HepG2 (cell line): ENCODE measurements around the gene EFEMP2. TPM values are rescaled to one million over a fixed set of nuclear protein-coding genes. Genes with fewer than 3 reads are reported as not detected.

ENCODE experiments used
- ATAC-seq: fragments of 200-7000 bp; cut with Tn5 transposase; 3 replicates; pipeline ENCODE4 v1.9.1; 2020; ENCODE audit warnings: mild to moderate bottlenecking, moderate library complexity
- BruUV-seq: library from RNA; stranded (reverse); fragments of 400-500 nt; replicated peaks from 2 replicates; lab custom pipeline; 2021; lab: Mats Ljungman, UMichigan
- CTCF ChIA-PET: fragments of 300-600 bp; formaldehyde crosslinking; extraction: SDS; loops from one replicate; lab custom pipeline; 2021; ENCODE audit warnings: low total read pairs, inconsistent platforms, low intra/inter-chr PET ratio; lab: Yijun Ruan, JAX
- POLR2A ChIA-PET: fragments of 350-600 bp; sonication (Branson Sonifier 250); formaldehyde crosslinking; loops from one replicate; lab custom pipeline; 2020; ENCODE audit warnings: antibody characterized with exemption, inconsistent platforms; lab: Yijun Ruan, JAX
- DNase-seq: peaks from one replicate; pipeline ENCODE4 v3.0.0-alpha.2; 2015; ENCODE audit warnings: low spot score
- FAIRE-seq: peaks from 3 replicates; lab custom pipeline; 2011; peaks lifted over from hg19 to GRCh38; lab: Jason Lieb, UNC
- H2AFZ ChIP-seq: one replicate; pipeline ENCODE4 v1.6.1; 2011; ENCODE audit warnings: low read length, inconsistent platforms
- H3K27ac ChIP-seq: fragments of 300-600 bp; 3 replicates; pipeline ENCODE4 v1.8.0; 2011; ENCODE audit warnings: mixed run types, mild to moderate bottlenecking, mixed read lengths, low read length, inconsistent platforms; ENCODE audit not compliant: insufficient read depth; ENCODE audit errors: extremely low read length
- H3K27me3 ChIP-seq, 2 experiments: fragments of 200-600 bp in 1 of 2; 2 replicates in 1 of 2; 3 replicates in 1 of 2; pipeline versions ENCODE4 v1.6.0 to v1.8.0; 2011; ENCODE audit warnings: low read length in 2 of 2, mild to moderate bottlenecking in 2 of 2, moderate library complexity in 2 of 2, inconsistent platforms in 1 of 2; ENCODE audit not compliant: insufficient read depth in 2 of 2, control insufficient read depth in 1 of 2
- H3K36me3 ChIP-seq, 2 experiments: fragments of 200-600 bp in 1 of 2; replicated peaks in 1 of 2; 2 replicates in 1 of 2; 3 replicates in 1 of 2; pipeline versions ENCODE4 v1.5.1 to v1.8.0; 2011; ENCODE audit warnings: low read length in 2 of 2, inconsistent platforms in 1 of 2; ENCODE audit not compliant: insufficient read depth in 2 of 2, control insufficient read depth in 1 of 2
- H3K4me1 ChIP-seq: 2 replicates; pipeline ENCODE4 v1.5.1; 2012; ENCODE audit warnings: low read length, inconsistent platforms; ENCODE audit not compliant: insufficient read depth
- H3K4me2 ChIP-seq: 2 replicates; pipeline ENCODE4 v1.6.0; 2011; ENCODE audit warnings: low read depth, low read length, inconsistent platforms
- H3K4me3 ChIP-seq, 3 experiments: fragments of 200-600 bp in 1 of 3; sonication (generic), shearing (Covaris generic) in 1 of 3; replicated peaks in 1 of 3; 2 replicates each; pipeline ENCODE4 v1.5.1; 2011 to 2016; ENCODE audit warnings: low read length in 3 of 3, inconsistent platforms in 2 of 3, low read depth in 2 of 3, mild to moderate bottlenecking in 2 of 3, control low read depth in 1 of 3, mixed read lengths in 1 of 3; ENCODE audit not compliant: insufficient read depth in 1 of 3
- H3K79me2 ChIP-seq: one replicate; pipeline ENCODE4 v1.6.1; 2011; ENCODE audit warnings: low read length, inconsistent platforms; ENCODE audit not compliant: insufficient read depth
- H3K9ac ChIP-seq: 2 replicates; pipeline ENCODE4 v1.6.0; 2011; ENCODE audit warnings: mild to moderate bottlenecking, low read depth, low read length, inconsistent platforms; ENCODE audit not compliant: insufficient read depth
- H3K9me3 ChIP-seq: 2 replicates; pipeline ENCODE4 v1.5.1; 2012; ENCODE audit warnings: mild to moderate bottlenecking, low read length
- H4K20me1 ChIP-seq: 2 replicates; pipeline ENCODE4 v1.6.0; 2011; ENCODE audit warnings: inconsistent platforms, mild to moderate bottlenecking, low read length, moderate library complexity; ENCODE audit not compliant: insufficient read depth
- DNMT3B ChIP-seq: conservative IDR thresholded peaks from 2 replicates; pipeline ENCODE4 v1.6.1; 2016; ENCODE audit warnings: missing biosample characterization, control low read depth
- KDM6A ChIP-seq: IDR thresholded peaks from 2 replicates; pipeline ENCODE4 v1.6.1; 2016; ENCODE audit warnings: low read depth
- MEF2D ChIP-seq: sonication (generic); formaldehyde crosslinking; IDR thresholded peaks from 2 replicates; pipeline ENCODE4 v1.5.1; 2020; ENCODE audit warnings: mild to moderate bottlenecking, missing genetic modification reagents
- RBAK ChIP-seq: sonication (generic); formaldehyde crosslinking; IDR thresholded peaks from 2 replicates; pipeline ENCODE4 v1.5.1; 2020; ENCODE audit warnings: mild to moderate bottlenecking, missing genetic modification reagents
- SATB2 ChIP-seq: sonication (generic); formaldehyde crosslinking; IDR thresholded peaks from 2 replicates; pipeline ENCODE4 v1.5.0; 2020; ENCODE audit warnings: missing genetic modification reagents
- ZBTB1 ChIP-seq: sonication (generic); formaldehyde crosslinking; IDR thresholded peaks from 2 replicates; pipeline ENCODE4 v1.4.0; 2020; ENCODE audit warnings: missing genetic modification reagents, borderline replicate concordance
- ZNF230 ChIP-seq: sonication (generic); formaldehyde crosslinking; IDR thresholded peaks from 2 replicates; pipeline ENCODE4 v1.4.0; 2020; ENCODE audit warnings: mild to moderate bottlenecking, missing genetic modification reagents
- ZZZ3 ChIP-seq: sonication (generic); formaldehyde crosslinking; IDR thresholded peaks from 2 replicates; pipeline ENCODE4 v1.4.0; 2020; ENCODE audit warnings: missing genetic modification reagents, mild to moderate bottlenecking, borderline replicate concordance
- WGBS: methylation state at CpG from one replicate; pipeline ENCODE4 v1.1.6; 2017; ENCODE audit warnings: low lambda C conversion rate; 5-methylcytosine and 5-hydroxymethylcytosine counted together
- in situ Hi-C: cut with HindIII; loops from 2 replicates; pipeline ENCODE4 v1.10.0; 2017; ENCODE audit warnings: low pct_unique_long_range_greater_than_20kb; ENCODE audit not compliant: extremely low pct_ligation_motif_present
- intact Hi-C: fragments of 100-400 bp; cut with micrococcal nuclease; formaldehyde crosslinking; loops from one replicate; pipeline ENCODE4 v1.10.0; 2022; ENCODE audit not compliant: unreplicated experiment
- polyA plus RNA-seq, 8 experiments: library from polyadenylated mRNA; depleted of rRNA in 3 of 8; stranded (reverse) in 7 of 8; unstranded in 1 of 8; fragments of >200 nt; fragmentation: Illumina TruSeq in 4 of 8; extraction: Trizol in 4 of 8; gene quantifications; 2 replicates each; pipeline versions ENCODE4 v1.2.1 to v1.2.3, GENCODE V29; 2011 to 2016; ENCODE audit warnings: low read depth in 4 of 8, missing spikeins in 1 of 8, mixed read lengths in 1 of 8; ENCODE audit not compliant: insufficient read depth in 1 of 8
- total RNA-seq, 5 experiments: library from RNA; depleted of rRNA; stranded (reverse); fragments of >200 nt; fragmentation: Illumina TruSeq; extraction: Trizol; gene quantifications; 2 replicates each; pipeline ENCODE4 v1.2.3, GENCODE V29; 2016; ENCODE audit warnings: low read depth in 1 of 5
- TF ChIP-seq, protein P1 (sequence below): sonication (generic); formaldehyde crosslinking; IDR thresholded peaks from 2 replicates; pipeline ENCODE4 v1.4.0; 2020; ENCODE audit warnings: missing genetic modification reagents
- TF ChIP-seq, protein P2 (sequence below): sonication (generic); formaldehyde crosslinking; IDR thresholded peaks from 2 replicates; pipeline ENCODE4 v1.5.0; 2020; ENCODE audit warnings: mild to moderate bottlenecking, missing genetic modification reagents
- TF ChIP-seq, protein P3 (sequence below): sonication (generic); formaldehyde crosslinking; IDR thresholded peaks from 2 replicates; pipeline ENCODE4 v1.5.0; 2020; ENCODE audit warnings: missing genetic modification reagents, mild to moderate bottlenecking, borderline replicate concordance
- TF ChIP-seq, protein P4 (sequence below): IDR thresholded peaks from 2 replicates; pipeline ENCODE4 v1.6.1; 2012; ENCODE audit warnings: inconsistent platforms
- TF ChIP-seq, protein P5 (sequence below): sonication (generic); formaldehyde crosslinking; IDR thresholded peaks from 2 replicates; pipeline ENCODE4 v1.4.0; 2020; ENCODE audit warnings: missing genetic modification reagents
- TF ChIP-seq, protein P6 (sequence below): sonication (generic); formaldehyde crosslinking; IDR thresholded peaks from 2 replicates; pipeline ENCODE4 v1.5.0; 2020; ENCODE audit warnings: missing genetic modification reagents

The EFEMP2 gene
- total and polyA plus RNA-seq, 2 of the 13 experiments (the other 11 are each of a cell fraction or from before 2014, with no cell fraction given), result 7.4 to 29.7 TPM

DNA sequence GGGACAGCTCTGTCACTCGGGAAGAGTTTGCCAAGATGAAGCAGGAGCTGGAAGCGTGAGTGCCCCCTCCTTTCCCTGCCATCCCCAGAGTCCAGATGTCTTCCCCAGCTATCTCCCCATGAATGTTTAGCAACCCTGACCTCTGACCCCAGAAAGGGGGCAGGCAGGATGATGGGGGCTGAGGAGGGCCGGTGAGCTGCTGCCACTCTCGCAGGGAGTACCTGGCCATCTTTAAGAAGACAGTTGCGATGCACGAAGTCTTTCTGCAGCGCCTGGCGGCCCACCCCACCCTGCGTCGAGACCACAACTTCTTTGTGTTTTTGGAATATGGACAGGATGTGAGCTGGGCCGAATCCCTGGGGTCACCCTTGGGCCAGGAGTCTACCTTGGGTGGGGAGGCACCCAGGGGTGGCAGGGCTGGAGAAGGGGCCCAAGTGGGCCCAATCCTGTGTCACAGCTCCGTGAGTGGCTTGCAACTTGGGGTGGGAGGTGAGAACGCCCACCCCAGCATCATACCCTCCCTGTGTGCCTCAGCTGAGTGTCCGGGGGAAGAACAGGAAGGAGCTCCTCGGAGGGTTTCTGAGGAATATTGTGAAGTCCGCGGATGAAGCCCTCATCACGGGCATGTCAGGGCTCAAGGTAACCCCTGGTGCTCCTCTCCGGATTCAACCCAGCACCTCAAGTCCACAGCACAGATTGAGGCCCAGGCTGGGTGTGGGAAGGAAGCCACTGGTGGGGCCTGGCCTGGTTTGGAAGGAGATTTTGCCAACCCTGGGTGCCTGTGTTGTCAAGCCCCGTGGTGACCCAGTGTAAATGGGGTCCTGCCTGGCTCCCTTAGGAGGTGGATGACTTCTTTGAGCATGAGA, 22.1 kb downstream of the EFEMP2 start (continued):
- TF ChIP-seq, protein P1, sequence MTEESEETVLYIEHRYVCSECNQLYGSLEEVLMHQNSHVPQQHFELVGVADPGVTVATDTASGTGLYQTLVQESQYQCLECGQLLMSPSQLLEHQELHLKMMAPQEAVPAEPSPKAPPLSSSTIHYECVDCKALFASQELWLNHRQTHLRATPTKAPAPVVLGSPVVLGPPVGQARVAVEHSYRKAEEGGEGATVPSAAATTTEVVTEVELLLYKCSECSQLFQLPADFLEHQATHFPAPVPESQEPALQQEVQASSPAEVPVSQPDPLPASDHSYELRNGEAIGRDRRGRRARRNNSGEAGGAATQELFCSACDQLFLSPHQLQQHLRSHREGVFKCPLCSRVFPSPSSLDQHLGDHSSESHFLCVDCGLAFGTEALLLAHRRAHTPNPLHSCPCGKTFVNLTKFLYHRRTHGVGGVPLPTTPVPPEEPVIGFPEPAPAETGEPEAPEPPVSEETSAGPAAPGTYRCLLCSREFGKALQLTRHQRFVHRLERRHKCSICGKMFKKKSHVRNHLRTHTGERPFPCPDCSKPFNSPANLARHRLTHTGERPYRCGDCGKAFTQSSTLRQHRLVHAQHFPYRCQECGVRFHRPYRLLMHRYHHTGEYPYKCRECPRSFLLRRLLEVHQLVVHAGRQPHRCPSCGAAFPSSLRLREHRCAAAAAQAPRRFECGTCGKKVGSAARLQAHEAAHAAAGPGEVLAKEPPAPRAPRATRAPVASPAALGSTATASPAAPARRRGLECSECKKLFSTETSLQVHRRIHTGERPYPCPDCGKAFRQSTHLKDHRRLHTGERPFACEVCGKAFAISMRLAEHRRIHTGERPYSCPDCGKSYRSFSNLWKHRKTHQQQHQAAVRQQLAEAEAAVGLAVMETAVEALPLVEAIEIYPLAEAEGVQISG, result no peak

DNA sequence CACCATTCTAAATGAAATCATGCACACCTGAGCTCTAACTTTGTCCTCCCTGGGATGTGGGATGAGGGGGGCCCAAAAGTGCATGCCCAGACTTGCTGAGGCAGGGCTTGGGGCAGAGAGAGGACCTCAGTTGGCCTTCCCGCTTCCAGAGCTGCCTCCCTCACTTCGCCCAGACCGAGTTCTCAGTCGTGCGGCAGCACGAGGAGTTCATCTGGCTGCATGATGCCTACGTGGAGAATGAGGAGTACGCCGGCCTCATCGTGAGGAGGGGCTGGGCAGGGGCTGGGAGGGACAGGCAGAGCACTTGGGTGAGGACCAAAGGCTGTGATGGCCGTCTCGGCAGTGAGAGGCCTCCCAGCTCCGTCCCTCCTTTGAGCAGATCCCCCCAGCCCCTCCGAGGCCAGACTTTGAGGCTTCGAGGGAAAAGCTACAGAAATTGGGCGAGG, 22.8 kb downstream of the EFEMP2 start:
- Histone ChIP-seq H4K20me1 (peaks cover 21% of the 10 kb centered on the region), H3K27ac (no peak overlapping the region), H3K79me2 (no peaks in the 10 kb centered on the region), H3K4me2 (peak overlapping the region; percentile 60), H3K27me3 (no peaks in the 10 kb centered on the region), H3K4me1 (peaks cover 61% of the 10 kb centered on the region), H3K9me3 (0 out of 2 replicates have a peak, but pooled peaks cover 4% of the 10 kb centered on the region), H2AFZ (no peak overlapping the region), H3K36me3 (peaks cover 4 to 18% of the 10 kb centered on the region in 2 experiments), H3K4me3 (peak overlapping the region in 1 of 3 experiments; percentile 51; a peak in 1 of 6 replicates), H3K9ac (0 out of 2 replicates have a peak overlapping the region, but pooled peaks have one; percentile 17)
- in situ Hi-C loops (loop anchor here (10.0 kb wide), 1 partner anchor 295 kb away; the partner anchor contains the start of gene LTBP3), intact Hi-C loops (no loop called here)
- FAIRE-seq (no peak), DNase-seq (no peak), ATAC-seq (peak; percentile 21)
- no TSS peak for BruUV-seq
- WGBS, result 22% methylated on average over 12 of the region's 16 CpGs
- CTCF ChIA-PET, result no interaction called here
- POLR2A ChIA-PET, result interaction anchor here (1.3 to 4.1 kb wide), 4 partner anchors 8 to 129 kb away, joined by 3 to 21 read pairs (median 14); partner anchors contain the start of genes CFL1, MUS81 and RNASEH2C
- TF ChIP-seq ZBTB1, result no peak
- TF ChIP-seq, protein P2, sequence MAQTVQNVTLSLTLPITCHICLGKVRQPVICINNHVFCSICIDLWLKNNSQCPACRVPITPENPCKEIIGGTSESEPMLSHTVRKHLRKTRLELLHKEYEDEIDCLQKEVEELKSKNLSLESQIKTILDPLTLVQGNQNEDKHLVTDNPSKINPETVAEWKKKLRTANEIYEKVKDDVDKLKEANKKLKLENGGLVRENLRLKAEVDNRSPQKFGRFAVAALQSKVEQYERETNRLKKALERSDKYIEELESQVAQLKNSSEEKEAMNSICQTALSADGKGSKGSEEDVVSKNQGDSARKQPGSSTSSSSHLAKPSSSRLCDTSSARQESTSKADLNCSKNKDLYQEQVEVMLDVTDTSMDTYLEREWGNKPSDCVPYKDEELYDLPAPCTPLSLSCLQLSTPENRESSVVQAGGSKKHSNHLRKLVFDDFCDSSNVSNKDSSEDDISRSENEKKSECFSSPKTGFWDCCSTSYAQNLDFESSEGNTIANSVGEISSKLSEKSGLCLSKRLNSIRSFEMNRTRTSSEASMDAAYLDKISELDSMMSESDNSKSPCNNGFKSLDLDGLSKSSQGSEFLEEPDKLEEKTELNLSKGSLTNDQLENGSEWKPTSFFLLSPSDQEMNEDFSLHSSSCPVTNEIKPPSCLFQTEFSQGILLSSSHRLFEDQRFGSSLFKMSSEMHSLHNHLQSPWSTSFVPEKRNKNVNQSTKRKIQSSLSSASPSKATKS (CRISPR knock-in tag), result no peak
- TF ChIP-seq, protein P3, sequence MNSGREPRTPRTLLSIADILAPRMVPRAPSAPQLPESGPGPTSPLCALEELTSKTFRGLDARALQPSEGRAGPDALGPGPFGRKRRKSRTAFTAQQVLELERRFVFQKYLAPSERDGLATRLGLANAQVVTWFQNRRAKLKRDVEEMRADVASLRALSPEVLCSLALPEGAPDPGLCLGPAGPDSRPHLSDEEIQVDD (CRISPR knock-in tag), result no peak
- TF ChIP-seq MEF2D (CRISPR knock-in tag), result no peak
- TF ChIP-seq, protein P4, sequence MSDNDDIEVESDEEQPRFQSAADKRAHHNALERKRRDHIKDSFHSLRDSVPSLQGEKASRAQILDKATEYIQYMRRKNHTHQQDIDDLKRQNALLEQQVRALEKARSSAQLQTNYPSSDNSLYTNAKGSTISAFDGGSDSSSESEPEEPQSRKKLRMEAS, result peak; percentile 83
- no peak for TF ChIP-seq DNMT3B (CRISPR knock-in tag)
- TF ChIP-seq SATB2, result no peak
- TF ChIP-seq, protein P5, sequence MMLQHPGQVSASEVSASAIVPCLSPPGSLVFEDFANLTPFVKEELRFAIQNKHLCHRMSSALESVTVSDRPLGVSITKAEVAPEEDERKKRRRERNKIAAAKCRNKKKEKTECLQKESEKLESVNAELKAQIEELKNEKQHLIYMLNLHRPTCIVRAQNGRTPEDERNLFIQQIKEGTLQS (CRISPR knock-in tag), result no peak
- 0 out of 2 replicates have a peak, but pooled peaks have one; percentile 39 for TF ChIP-seq ZNF230 (CRISPR knock-in tag)
- no peak for TF ChIP-seq KDM6A (CRISPR knock-in tag)
- TF ChIP-seq RBAK (CRISPR knock-in tag), result no peak
- TF ChIP-seq, protein P6, sequence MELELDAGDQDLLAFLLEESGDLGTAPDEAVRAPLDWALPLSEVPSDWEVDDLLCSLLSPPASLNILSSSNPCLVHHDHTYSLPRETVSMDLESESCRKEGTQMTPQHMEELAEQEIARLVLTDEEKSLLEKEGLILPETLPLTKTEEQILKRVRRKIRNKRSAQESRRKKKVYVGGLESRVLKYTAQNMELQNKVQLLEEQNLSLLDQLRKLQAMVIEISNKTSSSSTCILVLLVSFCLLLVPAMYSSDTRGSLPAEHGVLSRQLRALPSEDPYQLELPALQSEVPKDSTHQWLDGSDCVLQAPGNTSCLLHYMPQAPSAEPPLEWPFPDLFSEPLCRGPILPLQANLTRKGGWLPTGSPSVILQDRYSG (CRISPR knock-in tag), result no peak
- TF ChIP-seq ZZZ3 (CRISPR knock-in tag), result peak; percentile 61; the same call in 1 of the 2 replicates
